M059J (cell line): ENCODE data around the gene COL6A2. TPM values are rescaled to one million over a fixed set of nuclear protein-coding genes. Genes with fewer than 3 reads are reported as not detected.
"Not testable (repeated sequence)": the region's sequence is repeated elsewhere in the genome, so short reads cannot be mapped to it uniquely, and the experiment has no call there.

Experiments
- DNase-seq: peaks from one replicate; pipeline ENCODE4 v3.0.0-alpha.2; 2012; ENCODE audit warnings: low read depth
- total RNA-seq: library from RNA; depleted of rRNA; stranded (reverse); fragments of >200 nt; shearing (Covaris generic); gene quantifications from 2 replicates; pipeline ENCODE4 v1.2.3, GENCODE V29; 2014

COL6A2 gene
- total RNA-seq, 1 experiment from 2014 or later: 240 TPM

DNA sequence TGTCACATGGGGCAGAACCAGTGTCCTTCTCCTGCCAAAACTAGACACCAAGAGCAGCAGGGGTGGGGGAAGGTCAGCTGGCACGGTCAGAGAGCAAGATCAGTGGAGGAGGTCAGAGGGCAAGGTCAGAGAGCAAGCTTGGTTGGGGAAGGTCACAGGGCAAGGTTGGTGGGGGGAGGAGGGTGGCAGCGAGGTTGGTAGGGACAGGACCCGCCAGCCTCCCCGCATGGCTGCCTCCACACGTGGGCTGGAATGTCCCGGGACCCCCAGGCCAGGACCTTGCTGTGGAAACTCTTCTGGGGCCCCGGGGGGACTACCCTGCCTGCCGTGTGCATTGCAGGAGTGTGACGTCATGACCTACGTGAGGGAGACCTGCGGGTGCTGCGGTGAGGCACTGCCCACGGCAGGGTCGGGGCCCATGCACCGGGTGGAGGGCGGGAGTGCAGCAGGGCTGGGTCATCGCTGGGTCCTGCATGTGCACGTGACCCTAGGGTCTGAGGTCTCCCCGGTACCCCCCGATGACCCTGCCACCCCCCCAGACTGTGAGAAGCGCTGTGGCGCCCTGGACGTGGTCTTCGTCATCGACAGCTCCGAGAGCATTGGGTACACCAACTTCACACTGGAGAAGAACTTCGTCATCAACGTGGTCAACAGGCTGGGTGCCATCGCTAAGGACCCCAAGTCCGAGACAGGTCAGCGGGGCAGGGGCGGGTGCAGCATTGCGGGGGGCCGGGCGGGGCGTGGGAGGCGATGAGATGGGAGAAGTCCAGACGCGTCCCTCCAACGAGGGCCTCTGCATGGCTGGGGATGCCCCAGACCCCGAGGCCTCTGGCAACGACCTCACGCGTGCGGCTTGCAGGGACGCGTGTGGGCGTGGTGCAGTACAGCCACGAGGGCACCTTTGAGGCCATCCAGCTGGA lies 27.3 kb downstream of the COL6A2 start:
- no peak for DNase-seq

DNA sequence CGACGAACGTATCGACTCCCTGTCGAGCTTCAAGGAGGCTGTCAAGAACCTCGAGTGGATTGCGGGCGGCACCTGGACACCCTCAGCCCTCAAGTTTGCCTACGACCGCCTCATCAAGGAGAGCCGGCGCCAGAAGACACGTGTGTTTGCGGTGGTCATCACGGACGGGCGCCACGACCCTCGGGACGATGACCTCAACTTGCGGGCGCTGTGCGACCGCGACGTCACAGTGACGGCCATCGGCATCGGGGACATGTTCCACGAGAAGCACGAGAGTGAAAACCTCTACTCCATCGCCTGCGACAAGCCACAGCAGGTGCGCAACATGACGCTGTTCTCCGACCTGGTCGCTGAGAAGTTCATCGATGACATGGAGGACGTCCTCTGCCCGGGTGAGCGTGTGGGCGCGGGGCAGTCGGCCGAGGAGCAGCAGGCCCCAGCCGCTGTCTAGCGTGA lies 28.0 kb downstream of the COL6A2 start:
- no peak for DNase-seq

DNA sequence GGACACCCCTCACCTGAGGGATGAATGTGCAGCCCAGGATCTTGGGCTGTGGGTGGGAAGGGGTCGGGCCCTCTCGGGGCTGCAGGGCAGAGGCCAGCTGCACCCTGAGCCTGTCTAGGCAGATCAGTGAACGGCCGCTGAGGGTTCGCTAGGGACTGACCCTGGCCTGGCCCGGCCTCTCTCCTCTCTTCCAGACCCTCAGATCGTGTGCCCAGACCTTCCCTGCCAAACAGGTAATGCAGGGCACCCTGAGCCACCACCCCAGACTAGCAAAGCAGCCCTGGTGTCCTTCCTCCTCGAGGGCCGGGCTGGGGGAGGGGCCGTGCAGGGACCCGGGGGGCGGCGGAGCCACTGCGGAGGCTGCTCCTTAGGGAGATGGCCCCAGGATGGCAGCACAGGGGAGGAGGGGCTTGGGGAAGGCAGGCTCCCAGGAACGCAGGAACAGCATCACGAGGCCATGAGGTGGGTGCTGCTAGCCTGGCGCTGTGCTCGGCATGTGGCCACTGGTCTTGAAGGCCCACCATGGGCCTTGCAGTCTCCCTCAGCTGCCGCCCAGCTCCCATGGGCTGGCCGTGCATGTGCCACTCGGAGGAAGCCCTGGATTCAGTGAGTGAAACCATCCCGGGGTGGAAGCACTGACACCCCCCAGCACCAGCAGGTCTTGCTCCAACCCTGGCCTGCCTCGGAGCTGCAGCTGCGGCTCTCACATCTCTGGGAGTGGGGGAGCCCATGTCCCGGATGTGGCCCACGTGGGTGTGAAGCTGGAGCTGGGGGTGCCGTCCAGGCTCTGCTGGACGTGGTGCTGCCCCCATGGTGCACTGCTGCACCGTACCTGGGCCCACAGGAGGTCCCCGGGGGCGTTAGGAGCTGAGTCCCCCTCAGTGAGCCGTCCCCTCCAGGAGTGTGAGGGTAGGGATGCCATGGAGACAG lies 28.7 kb downstream of the COL6A2 start:
- DNase-seq: no peak

DNA sequence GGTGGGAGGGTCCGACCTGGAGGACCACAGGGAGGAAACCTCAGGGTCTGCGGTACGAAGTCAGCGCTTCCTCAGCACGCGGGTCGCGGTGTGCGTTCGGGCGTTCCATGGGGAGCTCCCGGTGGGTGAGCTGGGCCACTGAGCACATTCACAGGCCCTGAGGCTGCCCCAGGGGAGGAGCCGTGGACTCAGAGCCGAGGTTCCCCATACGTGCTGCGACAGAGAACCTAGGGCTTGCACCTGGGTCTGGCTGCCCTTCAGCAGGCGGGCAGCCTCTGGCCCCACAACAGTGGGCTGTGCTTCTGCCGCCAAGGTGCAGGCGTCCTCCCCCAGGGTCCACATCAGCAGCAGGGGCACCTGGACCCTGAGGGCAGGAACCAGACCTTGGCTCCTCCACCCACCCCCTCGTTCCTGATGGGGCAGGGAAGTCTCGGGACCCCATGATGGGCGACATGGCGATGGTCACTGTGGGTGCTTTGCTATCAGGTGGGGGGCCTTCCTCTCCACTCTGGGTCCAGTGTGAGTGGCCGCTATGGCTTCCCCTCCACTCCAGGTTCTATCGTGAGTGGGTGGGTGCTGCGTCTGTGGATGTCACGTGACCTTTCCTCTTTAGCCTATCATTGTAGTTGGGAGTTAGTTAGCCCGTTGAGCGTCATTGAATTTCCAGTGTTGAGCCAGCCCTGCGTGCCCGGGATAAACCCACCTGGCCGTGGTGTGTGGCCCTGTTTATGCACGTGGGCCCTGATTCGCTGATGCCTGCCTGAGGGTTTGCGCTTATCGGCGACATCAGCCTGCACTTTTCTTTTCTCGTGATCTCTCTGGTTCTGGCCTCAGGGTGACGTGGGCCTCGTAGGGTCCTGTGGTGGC lies 29.6 kb downstream of the COL6A2 start:
- no peak for DNase-seq

DNA sequence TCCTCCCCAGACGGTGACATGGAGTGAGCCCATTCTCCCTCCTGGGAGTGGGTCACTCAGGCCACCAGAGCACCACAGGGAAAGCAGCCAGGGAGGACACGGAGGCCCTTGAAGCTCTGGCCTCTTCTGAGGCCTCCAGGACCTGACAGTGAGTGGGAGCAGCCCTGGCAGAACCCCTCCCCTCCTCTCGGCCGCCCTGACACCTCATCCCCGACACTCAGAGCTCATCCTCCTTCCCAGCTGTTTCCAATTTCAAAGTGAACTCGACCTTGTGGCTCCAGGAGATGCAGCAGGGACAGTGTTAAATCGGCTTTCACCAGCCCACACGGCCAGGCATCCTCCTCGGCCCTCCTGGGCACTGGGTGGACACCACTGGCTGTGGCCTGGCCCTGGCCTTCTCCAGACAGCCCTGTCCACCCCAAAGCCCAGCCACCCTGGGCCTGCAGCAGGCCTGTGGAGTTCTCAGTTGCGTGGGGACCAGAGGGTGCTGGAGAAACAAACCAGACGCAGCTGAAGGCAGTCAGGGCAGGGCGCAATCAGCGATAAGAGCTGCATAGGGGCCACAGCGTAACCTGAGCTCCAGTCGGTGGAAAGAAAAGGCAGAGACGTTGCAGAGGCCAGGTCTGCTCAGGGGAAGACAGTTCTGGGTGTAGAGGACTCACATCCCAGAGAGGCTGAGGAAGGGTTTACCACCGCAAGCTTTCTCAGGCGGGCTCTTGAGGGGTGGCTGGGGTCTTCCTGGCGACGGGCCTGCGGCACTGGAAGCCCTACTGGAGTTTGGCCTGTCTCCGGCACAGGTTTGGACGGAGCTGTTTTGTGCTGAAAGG lies 30.4 kb downstream of the COL6A2 start:
- DNase-seq: no peak

DNA sequence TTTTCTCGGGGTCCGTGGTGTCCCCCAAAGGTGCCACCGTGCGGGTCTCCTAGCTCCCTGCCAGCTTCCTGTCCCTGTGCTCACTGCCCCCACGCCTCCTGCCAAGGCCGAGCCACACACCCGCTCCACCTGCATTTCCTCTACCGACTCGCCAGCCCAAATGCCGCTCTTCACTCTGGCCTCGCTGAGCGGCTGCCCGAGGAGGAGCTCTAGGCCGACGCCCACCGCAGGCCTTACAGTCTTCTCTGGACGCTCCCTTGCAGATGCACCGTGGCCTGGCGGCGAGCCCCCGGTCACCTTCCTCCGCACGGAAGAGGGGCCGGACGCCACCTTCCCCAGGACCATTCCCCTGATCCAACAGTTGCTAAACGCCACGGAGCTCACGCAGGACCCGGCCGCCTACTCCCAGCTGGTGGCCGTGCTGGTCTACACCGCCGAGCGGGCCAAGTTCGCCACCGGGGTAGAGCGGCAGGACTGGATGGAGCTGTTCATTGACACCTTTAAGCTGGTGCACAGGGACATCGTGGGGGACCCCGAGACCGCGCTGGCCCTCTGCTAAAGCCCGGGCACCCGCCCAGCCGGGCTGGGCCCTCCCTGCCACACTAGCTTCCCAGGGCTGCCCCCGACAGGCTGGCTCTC lies 31.1 kb downstream of the COL6A2 start:
- DNase-seq: no peak

DNA sequence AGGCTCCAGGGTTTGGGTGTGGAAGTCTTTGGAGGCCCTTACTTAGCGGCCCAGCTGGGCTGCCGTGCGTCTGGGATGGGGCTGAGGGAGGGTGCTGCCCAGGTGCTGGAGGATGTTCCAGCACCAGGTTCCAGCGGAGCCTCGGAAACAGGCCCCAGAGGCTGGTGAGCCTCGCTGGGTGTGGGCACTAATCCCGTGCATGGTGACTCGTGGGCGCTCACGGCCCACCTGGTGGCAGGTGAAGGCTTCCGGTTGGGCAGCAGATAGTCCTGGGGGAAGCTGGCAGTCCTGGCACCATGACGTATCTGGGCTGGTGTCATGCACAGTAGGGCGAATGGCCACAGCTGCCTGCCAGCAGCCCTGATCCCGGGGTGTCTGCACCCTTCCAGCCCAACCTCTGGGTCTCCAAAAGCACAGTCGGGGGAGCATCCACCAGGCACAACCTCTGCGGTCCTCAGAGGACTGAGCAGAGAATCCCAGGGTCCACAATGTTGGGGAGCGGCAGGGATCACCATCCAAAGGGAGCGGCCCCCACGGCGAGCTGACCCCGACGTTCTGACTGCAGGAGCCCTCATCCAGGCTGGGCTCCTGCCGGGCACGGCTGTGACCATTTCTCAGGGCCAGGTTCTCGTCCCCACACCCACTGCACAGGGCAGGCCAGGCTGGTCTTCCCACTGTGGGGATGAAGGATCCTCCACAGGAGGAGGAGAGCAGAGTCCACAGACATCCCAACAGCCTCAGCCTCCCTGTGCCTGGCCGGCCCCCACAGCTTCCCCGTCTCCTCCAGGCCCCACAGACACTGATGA lies 32.1 kb downstream of the COL6A2 start:
- DNase-seq: no peak

DNA sequence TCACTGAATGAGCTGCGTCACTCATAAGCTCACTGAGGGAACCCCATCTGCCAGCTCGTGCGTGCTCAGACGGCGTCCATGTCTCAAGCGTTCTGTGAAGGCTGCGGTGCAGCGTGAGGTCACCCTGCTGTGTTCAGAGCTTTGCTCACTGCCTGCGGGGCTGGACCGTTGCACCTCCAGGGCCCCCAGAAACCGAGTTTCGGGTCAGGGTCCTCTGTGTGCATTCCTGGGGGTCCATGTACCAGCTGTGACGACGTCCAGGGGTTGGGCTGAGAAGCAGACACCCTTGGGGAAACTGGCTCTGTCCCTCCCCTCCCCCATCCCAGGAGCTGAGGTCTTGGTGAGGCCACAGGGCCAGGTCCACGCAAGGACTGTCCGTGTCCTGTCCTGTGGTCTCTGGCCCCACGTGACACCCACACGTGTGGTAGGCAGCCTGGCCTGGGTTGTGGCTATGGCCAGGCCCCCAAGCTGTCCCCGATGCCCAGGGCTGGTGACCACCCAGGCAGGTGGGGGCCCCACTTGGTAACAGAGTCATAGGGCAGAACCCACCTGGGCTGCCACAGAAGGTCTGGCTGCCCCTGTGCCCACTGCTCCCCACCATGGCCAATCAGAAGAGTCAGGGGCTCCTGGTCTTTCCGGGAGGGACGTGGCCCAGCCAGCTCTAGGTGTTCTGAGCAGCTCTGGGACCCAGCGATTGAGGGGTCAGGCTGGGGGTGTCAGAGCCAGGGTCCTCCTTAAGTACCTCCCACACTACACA lies 33.1 kb downstream of the COL6A2 start:
- no peak for DNase-seq

DNA sequence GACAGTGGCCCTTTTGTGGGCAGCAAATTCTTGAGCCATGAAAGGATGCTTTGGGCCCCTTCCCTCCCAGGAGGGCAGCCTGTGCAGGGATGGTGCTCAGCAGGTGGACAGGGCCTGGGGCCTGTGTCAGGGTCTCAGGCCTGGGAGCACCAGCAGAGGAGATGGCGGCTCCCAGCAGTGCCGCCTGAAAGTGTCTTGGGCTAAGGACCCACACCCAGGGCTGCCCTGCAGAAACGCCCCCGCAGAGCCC lies 33.6 kb downstream of the COL6A2 start:
- DNase-seq: no peak

DNA sequence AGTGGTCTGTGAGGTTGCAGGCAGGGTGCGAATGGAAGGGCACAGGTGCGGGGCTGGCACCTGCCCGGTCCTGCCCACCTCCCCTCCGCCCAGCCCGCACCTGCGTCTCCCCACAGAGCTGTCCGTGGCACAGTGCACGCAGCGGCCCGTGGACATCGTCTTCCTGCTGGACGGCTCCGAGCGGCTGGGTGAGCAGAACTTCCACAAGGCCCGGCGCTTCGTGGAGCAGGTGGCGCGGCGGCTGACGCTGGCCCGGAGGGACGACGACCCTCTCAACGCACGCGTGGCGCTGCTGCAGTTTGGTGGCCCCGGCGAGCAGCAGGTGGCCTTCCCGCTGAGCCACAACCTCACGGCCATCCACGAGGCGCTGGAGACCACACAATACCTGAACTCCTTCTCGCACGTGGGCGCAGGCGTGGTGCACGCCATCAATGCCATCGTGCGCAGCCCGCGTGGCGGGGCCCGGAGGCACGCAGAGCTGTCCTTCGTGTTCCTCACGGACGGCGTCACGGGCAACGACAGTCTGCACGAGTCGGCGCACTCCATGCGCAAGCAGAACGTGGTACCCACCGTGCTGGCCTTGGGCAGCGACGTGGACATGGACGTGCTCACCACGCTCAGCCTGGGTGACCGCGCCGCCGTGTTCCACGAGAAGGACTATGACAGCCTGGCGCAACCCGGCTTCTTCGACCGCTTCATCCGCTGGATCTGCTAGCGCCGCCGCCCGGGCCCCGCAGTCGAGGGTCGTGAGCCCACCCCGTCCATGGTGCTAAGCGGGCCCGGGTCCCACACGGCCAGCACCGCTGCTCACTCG lies 34.1 kb downstream of the COL6A2 start:
- DNase-seq: no peak

DNA sequence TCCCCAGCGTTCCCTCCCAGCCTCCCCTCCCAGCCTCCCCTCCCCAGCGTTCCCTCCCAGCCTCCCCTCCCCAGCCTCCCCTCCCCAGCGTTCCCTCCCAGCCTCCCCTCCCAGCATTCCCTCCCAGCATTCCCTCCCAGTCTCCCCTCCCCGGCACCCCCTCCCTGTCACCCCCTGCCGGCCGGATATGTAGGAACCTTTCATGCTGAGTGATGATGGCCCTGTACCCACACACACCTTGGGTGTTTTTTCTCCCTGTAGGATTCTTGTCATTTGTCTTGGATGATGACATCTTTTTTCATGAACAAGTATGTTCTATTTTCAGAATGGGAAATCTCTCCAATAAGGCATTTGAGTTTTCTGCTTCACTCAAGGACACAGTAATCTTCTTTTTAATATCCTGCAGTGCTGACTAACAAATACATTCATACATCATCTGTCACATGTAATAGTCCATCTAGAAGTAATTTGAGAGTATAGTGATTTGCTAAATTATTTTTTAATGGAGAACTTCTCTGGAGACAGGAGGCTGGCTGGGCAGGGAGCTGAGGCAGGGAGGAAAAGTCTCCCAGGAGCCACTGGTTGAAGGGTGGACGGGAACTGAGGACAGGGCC lies 38.0 kb downstream of the COL6A2 start:
- no peak for DNase-seq

DNA sequence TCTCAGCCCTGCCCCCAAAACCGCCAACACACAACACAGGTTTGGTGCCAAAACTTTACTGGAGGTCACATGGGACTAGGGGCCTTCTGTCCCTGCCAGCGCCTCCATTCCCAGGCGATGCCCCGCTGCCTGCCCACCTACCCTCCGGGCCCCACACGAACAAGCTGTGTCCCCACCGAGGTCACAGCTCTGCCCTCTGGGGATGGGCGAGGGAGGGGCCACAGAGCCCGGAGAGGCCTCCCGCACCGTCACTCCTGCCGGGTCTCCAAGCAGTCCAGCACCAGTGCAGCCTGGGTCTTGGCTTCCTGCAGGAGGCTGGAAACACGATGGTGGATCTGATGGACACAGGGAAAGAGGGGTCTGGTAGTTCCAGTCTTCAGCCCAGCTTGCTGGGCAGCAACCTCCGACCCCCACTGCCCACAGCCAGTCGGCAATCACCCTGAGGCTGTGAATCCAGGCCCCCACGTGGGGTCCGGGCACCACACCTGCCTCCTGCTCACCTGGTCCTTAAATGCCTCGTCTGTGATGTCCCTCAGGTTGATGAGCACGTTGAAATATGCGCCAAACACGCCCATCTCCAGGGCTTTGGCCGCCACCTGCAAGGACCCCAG lies 38.9 kb downstream of the COL6A2 start:
- DNase-seq: no peak

DNA sequence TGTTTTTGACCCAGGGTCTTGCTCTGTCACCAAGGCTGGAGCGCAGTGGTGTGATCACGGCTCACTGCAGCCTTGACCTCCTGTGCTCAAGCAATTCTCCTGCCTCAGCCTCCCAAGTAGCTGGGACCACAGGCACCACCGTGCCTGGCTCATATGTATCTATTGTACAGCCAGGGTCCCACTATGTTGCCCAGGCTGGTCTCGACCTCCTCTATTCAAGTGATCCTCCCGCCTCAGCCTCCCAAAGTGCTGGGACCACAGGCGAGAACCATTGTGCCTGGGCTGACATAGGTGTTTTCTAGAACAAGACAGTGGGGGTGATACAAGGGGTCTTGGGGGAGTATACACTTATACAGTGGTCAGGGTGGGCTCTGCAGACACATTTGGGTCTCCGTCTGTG lies 40.0 kb downstream of the COL6A2 start:
- no peak for DNase-seq

DNA sequence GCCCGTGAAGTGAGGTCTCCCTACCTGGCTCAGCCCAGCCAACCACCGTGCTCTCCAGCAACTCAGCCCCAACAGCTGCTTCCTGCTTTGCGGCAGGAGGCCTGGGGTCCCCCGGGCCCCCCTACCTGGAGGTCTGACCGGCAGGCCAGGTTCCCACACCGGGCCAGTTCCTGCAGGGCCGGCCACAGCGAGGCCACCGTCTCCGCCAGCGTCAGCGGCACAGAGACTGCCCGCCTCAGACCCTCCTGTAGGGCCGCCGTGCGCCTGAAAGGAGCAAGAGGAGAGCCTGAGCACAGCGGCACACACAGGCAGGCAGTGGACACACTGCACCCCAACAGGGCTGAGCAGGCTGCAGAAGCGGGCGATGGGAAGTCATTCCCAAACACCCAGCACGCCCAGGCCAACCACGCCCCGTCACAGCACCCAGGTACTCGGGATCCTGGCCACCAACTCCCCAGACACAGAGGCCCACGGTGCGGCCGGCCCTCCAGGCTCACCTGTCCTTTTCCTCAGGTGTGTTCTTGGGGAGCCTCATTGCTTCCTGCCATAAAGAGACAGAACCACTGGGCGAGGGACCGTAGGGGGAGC lies 40.6 kb downstream of the COL6A2 start:
- DNase-seq: no peak

DNA sequence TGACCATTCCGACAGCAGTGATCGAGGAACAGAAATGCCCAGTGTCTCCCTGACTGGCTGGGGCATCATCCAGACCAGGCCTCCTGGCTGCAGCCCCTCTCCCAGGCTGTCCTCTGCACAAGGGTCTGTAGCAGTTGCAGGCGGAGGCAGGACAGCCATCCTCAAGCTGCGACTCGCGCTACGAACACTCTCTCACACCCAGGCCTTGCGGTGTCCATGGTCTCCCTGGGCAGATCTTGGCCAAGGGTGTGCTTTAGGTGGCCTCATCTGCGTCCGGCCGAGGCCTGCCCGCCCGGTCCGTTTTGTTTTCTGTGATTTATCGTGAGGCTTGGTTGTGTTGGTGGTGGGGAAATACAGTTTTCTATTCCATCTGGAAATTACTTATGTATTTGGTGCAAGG lies 41.8 kb downstream of the COL6A2 start:
- DNase-seq: no peak

DNA sequence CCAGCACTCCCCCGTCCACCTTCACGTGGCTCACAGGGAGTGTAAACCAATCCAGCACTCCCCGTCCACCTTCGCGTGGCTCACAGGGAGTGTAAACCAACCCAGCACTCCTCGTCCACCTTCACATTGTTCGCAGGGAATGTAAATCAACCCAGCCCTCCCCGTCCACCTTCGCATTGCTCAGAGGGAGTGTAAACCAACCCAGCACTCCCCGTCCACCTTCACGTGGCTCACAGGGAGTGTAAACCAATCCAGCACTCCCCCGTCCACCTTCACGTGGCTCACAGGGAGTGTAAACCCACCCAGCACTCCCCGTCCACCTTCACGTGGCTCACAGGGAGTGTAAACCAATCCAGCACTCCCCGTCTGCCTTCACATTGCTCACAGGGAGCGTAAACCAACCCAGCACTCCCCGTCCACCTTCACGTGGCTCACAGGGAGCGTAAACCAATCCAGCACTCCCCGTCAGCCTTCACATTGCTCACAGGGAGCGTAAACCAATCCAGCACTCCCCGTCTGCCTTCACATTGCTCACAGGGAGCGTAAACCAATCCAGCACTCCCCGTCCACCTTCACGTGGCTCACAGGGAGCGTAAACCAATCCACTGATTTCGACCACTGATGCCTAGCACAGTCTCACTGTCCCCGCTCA lies 42.6 kb downstream of the COL6A2 start:
- DNase-seq: not testable (repeated sequence)
